Measurements from ENCODE around the gene DOCK9. TPM values are rescaled to one million over a fixed set of nuclear protein-coding genes. Genes with fewer than 3 reads are reported as not detected.

DOCK9 gene
- total RNA-seq, 1 donor from 2014 or later, result 45.9 TPM

DNA sequence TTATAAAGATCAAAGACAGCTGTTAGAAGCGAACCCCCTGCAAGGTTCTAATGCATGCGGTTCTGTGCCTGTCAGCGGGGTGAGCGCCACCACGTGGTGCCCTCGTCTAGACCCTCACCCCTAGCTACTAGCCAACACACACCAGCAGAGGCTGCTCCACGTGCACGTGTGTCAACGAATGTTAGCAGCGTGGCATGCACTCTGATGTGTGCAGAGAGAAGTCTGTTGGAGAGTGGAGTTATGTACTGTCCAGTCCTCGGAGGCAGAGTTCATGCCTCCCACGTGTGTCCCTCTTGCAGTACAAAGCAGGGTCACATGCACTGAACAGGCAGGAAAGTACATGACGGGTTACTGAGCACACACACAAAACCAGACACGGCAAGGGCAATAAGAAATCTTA is 150.4 kb downstream of the DOCK9 start:
- Mint-ChIP-seq H3K9me3 (ENCODE audit: low read depth) (no peaks in the 10 kb centered on the region), H3K27me3 (ENCODE audit: low read depth) (no peaks in the 10 kb centered on the region), H3K4me3 (ENCODE audit: unreplicated experiment) (no peak overlapping the region), H3K27ac (ENCODE audit: unreplicated experiment) (no peak overlapping the region), H3K36me3 (ENCODE audit: low read depth) (peaks cover 26% of the 10 kb centered on the region), H3K4me1 (ENCODE audit: low read depth) (peaks cover 16% of the 10 kb centered on the region)
- TF ChIP-seq, protein P1, sequence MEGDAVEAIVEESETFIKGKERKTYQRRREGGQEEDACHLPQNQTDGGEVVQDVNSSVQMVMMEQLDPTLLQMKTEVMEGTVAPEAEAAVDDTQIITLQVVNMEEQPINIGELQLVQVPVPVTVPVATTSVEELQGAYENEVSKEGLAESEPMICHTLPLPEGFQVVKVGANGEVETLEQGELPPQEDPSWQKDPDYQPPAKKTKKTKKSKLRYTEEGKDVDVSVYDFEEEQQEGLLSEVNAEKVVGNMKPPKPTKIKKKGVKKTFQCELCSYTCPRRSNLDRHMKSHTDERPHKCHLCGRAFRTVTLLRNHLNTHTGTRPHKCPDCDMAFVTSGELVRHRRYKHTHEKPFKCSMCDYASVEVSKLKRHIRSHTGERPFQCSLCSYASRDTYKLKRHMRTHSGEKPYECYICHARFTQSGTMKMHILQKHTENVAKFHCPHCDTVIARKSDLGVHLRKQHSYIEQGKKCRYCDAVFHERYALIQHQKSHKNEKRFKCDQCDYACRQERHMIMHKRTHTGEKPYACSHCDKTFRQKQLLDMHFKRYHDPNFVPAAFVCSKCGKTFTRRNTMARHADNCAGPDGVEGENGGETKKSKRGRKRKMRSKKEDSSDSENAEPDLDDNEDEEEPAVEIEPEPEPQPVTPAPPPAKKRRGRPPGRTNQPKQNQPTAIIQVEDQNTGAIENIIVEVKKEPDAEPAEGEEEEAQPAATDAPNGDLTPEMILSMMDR (IDR thresholded peaks at IDR 0.05), result no peak
- no peak for DNase-seq (ENCODE audit: low spot score)

DNA sequence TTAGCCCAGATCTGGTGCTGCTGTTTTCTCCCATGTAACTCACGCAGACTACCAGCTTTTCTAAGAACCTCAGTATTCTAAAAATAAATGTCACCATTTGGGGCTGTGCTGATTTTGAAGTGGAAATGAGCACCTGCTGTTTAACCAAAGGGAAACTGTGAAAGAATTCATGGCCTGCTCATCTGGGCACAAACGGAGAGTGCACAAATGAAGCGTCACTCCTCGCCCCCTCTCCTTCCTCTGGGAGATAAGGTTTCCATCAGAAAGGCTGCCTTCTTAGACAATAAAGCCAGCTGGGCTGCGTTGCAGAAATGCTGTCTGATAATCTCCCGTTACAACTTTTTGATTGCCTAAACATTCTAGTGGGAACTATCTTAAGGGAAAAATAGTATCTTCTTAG is 151.7 kb downstream of the DOCK9 start:
- TF ChIP-seq, protein P1 (IDR thresholded peaks at IDR 0.05), result no peak
- no peak for DNase-seq (ENCODE audit: low spot score)
- no peaks in the 10 kb centered on the region for H3K27me3 Mint-ChIP-seq (ENCODE audit: low read depth)
- no peaks in the 10 kb centered on the region for H3K9me3 Mint-ChIP-seq (ENCODE audit: low read depth)
- H3K4me3 Mint-ChIP-seq (ENCODE audit: unreplicated experiment), result no peak overlapping the region
- H3K4me1 Mint-ChIP-seq (ENCODE audit: low read depth), result peaks cover 29% of the 10 kb centered on the region
- peaks cover 26% of the 10 kb centered on the region for H3K36me3 Mint-ChIP-seq (ENCODE audit: low read depth)
- H3K27ac Mint-ChIP-seq (ENCODE audit: unreplicated experiment), result no peak overlapping the region

DNA sequence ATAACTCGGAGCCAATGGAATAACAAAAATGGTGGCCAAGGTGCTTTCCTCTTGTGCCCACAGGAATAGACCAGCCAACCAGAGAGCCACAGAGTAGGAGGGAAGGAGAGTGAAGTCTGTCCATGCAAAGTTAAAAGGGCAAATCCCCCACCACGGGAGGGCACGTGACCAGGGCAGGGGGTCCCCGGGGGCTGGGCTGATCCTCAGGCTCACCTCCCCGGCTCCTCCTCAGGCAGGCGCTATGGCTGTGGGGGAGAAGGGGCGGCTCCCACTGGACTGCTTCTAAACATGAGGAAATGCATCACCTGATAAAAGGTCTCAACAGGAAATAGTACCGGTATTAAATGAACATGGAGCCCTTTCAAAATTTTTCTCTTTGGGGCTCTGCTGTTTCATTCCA is 152.2 kb downstream of the DOCK9 start:
- Mint-ChIP-seq H3K27ac (ENCODE audit: unreplicated experiment) (no peak overlapping the region), H3K36me3 (ENCODE audit: low read depth) (peaks cover 26% of the 10 kb centered on the region), H3K4me1 (ENCODE audit: low read depth) (peaks cover 34% of the 10 kb centered on the region), H3K9me3 (ENCODE audit: low read depth) (no peaks in the 10 kb centered on the region), H3K4me3 (ENCODE audit: unreplicated experiment) (no peak overlapping the region), H3K27me3 (ENCODE audit: low read depth) (no peaks in the 10 kb centered on the region)
- TF ChIP-seq, protein P1 (IDR thresholded peaks at IDR 0.05), result no peak
- DNase-seq (ENCODE audit: low spot score), result no peak

DNA sequence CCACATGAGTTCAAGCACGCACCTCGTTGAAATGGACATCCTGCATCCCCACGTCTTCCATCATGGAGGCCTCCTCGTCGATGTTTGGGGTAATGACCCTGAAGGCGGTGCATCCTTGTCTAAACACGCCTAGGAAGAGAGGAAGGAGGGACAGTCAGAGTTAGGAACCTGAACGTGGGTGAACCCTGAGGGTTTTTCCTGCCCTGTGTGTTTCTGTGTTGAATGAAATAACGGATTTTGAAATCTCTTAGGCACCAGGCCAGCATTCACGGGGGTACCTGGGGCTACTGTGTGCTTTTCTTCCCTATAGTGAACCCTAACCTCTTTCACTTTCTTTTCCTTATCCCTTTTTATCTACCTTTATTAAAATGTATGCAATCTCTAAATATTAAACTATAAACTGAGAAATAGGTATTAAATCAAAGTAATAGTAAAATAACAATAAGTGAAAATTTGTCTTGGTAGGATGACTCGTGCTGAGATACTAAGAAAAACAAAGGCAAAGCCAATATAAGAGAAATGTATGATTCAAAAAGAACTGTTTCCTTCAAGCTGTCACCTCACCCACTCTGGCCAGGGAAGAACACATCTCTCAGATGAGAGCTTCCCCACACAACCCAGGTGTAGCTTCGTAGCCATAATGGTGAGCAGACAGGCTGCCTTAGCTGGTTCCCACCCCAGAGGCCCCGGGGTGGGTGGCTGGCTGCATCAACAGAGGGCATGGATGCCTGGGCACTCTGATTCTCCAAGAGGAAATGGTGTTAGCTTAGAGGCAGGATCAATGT is 153.3 kb downstream of the DOCK9 start:
- no peak for DNase-seq (ENCODE audit: low spot score)
- TF ChIP-seq, protein P1 (IDR thresholded peaks at IDR 0.05), result no peak
- Mint-ChIP-seq H3K4me3 (ENCODE audit: unreplicated experiment) (no peak overlapping the region), H3K36me3 (ENCODE audit: low read depth) (peaks cover 21% of the 10 kb centered on the region), H3K27ac (ENCODE audit: unreplicated experiment) (peak overlapping the region; percentile 5), H3K4me1 (ENCODE audit: low read depth) (peaks cover 35% of the 10 kb centered on the region), H3K9me3 (ENCODE audit: low read depth) (no peaks in the 10 kb centered on the region), H3K27me3 (ENCODE audit: low read depth) (no peaks in the 10 kb centered on the region)

- TF ChIP-seq, protein P1 (IDR thresholded peaks at IDR 0.05), result no peak
- H3K4me1 Mint-ChIP-seq (ENCODE audit: low read depth), result peaks cover 35% of the 10 kb centered on the region
- no peak overlapping the region for H3K27ac Mint-ChIP-seq (ENCODE audit: unreplicated experiment)
- H3K27me3 Mint-ChIP-seq (ENCODE audit: low read depth), result no peaks in the 10 kb centered on the region
- H3K4me3 Mint-ChIP-seq (ENCODE audit: unreplicated experiment), result no peak overlapping the region
- no peak for DNase-seq (ENCODE audit: low spot score)
- H3K9me3 Mint-ChIP-seq (ENCODE audit: low read depth), result no peaks in the 10 kb centered on the region
- peaks cover 15% of the 10 kb centered on the region for H3K36me3 Mint-ChIP-seq (ENCODE audit: low read depth)
Observed at GRCh38 chr13:98823442-98823841, 154.4 kb downstream of the DOCK9 start.
